Stimulated activated CD4-positive, alpha-beta T cell treated with anti-CD3 and anti-CD28 coated beads, Interleukin-2, amount 100 ng/mL, for 24 hours (primary cell): Measurements from ENCODE around the gene U2AF1.
A peak's percentile ranks its signal among the peaks of the same experiment; 100 is the strongest.
"Not testable (repeated sequence)": the region's sequence is repeated elsewhere in the genome, so short reads cannot be mapped to it uniquely, and the experiment has no call there.

Experiments used
- DNase-seq, 2 donors: peaks; one replicate each; pipeline ENCODE4 v3.0.0-alpha.2; 2020

The U2AF1 gene

DNA sequence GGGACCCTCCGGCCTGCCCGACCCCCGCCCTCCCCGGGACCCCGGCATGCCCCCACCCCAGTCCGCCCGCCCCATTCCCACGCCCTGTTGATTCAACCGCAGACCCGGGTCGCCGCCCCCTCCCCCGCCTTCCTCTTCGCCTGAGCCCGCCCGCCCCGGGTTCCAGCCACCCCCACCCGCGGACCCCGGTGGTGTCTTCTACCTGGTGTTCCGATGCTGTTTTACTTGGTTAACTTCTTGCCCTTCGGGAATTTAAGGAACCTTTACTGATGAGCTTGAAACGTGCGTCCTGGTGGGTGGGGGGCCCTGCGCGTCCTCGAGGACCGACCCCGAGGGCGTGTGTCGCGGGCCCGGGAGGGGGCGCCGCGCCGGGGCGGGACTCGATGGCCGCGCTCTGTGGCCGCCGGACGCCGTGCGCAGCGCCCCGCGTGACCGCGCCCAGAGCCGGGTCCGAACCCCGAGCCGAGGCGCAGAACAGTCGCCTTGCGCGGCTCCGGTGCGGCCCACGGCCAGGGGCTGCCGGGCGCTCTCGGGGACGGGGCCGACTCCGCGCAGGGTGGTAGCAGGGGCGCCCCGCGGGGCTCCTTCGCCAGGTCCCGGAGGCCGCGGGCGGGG lies 31.2 kb downstream of the U2AF1 start:
- not testable (repeated sequence) for DNase-seq

DNA sequence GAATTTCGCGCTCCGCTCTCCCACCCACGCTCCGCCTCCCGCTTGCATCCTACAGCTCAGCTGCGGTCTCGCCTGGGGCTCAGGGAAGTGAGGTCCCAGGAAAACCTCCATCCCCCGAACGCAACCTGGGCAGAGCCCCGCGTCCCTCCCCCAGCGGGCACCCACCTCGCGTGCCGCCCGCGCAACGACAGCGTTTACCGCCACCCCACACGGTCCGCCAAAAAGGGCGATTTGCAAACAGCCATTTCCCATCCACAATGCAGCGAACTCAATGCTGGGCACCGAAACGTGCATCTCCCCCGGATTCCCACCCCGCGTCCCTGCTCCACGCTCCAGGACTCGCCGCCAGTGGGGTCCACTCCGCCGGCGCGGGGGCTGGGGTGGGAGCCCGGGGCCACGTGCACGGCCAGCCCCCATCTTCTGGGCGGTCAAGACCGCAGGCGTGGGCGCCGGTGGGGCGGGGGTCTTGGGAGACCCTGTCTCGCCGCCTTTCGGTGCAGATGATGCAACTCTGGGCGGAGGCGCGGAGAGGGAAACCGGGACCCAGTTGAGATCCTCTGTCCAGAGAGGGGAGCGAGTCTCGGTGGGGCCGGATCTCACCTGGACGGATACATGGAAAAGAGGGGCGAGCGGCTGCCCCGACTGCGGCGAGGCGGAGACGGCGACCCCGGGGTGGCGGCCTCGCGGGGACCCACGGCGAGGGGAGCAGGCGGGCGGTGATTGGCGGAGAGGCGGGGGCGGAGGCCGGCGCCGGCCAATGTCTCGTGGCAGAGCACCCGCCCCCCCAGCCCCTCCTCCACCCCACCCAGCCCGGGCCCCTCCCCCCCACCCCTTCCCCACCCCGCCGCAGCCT lies 32.0 kb downstream of the U2AF1 start, which contains the start of gene CBS:
CBS (minus strand) TSS at position 666 of the 853 bp plus-strand sequence. CDS start 3,642 bp downstream, outside the sequence.
- not testable (repeated sequence) for DNase-seq

DNA sequence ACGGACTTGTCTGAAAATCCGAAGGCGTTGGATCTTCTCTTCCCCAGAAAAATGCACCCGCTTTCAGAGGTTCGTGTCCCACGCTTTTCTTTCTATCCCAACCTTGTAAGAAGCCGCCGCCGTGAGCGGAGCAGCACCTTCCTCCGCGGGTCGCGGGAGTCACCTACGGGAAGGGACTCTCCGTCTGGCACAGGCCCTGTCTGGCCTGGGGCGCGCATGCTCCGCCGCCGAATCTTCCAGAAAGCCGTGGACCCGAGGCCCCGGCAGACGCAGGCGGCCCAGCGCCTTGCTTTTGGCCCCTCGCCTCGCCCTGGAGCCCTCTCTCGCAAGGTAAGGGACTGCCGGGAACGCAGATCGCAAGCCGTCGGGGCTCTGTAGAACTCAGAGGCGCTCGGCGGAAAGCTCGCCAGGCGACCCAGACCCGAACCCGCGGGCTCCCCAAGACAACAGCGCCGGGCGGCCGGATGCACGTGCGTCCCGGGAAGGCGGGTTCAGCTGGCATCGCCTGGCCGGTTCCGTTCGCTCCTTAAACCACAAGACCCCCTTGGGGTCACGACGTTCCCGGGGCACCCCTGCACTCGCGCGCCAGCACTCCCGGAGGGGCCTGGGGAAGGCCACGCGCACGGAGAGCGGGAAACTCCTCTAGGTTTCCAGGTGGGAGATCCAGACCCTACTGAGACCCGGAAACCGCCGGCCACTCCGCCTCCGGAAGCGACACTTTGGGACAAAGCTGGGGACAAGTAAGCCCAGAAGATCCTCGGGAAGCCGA lies 32.8 kb downstream of the U2AF1 start:
- not testable (repeated sequence) for DNase-seq

DNA sequence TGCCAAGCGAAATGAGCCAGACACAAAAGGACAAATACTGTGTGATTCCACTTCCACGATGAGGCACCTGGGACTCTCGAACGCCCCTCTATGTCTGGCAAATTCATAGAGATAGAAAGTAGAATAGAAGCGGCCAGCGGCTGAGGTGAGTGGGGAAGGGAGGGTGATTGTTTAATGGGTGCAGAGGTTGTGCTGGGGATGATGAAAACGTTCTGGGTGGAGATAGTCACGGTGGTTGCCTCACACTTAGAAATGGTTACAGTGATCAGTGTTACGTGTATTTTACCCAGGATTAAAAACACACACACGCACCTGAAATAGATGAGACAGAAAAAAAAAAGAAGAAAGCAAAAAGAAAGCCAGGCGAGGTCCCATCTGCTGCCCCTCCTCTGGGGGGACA lies 34.6 kb downstream of the U2AF1 start:
- not testable (repeated sequence) for DNase-seq

DNA sequence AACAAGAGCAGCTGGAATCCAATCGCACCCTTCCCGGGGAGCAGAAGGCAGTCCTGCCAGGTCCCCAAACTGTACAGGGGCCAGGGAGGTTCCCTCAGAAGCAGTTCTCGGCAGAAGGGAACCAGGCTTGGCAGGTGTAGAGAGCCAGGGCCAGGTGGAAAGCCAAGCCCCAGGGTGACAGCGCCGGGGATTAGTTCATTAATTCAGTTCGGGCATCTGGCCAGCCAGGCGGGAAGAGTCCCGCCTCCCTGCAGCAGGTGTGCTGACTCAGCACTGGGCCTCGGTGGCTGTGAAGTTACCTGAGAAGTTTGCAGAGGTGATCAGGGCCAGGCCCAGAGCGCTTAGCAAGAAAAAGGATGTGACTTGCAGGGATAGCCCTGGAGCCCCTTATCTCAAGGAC lies 37.7 kb downstream of the U2AF1 start:
- DNase-seq, result not testable (repeated sequence)

DNA sequence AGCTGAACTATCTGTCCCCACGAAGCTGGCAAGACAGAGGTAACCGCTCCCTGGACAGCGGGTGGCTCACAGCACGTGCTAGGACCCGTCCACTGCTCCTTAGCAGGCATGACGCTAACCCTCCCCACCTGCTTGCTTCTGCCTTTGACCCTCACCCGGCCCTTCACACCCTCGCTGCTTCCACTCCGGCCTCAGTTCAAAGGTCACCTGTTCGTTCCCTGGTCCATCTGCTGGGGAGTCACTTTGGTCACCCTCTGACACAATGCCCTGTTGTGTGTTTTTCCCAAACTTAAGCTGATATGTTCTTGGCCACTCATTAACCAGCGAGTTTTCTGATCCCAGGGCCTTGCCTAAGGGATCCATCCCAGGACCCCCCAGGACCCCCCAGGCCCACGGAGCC lies 39.3 kb downstream of the U2AF1 start:
- DNase-seq, result not testable (repeated sequence)

DNA sequence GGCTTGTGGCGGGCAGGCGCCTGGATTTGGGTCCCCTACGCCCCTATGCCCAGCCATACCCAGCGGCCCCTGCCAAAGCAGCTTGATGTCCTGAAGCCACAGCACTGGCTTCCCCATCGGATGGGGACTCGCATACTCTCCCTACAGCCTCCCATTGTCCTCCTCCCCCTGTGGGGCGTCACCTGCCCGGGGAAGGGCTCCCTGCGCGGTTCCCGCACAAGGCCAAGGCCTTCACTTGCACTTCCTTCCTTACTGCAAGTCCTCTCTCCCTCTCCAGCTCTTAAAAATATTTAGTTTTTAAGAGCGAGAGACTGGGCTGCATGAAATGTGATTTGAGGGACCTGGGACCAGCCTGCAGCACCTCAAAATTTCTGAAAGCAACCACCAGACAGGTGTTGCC lies 40.7 kb downstream of the U2AF1 start:
- DNase-seq, result not testable (repeated sequence)

DNA sequence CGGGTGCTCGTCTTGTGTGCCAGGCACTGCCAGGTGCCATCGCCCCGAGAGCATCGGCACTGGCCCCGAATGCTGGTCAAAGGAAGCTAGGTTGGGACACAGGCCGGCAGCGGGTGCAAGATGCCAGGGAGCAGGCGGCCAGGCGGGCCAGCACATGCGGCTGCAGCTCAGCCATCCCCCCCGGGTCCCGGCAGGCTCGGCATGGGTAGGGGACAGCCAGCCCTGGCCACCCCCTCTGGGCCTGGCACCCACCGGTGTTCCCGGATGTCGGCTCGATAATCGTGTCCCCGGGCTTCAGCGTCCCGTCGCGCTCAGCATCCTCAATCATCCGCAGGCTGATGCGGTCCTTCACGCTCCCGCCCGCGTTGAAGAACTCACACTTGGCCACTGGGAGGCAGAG lies 41.4 kb downstream of the U2AF1 start:
- not testable (repeated sequence) for DNase-seq

DNA sequence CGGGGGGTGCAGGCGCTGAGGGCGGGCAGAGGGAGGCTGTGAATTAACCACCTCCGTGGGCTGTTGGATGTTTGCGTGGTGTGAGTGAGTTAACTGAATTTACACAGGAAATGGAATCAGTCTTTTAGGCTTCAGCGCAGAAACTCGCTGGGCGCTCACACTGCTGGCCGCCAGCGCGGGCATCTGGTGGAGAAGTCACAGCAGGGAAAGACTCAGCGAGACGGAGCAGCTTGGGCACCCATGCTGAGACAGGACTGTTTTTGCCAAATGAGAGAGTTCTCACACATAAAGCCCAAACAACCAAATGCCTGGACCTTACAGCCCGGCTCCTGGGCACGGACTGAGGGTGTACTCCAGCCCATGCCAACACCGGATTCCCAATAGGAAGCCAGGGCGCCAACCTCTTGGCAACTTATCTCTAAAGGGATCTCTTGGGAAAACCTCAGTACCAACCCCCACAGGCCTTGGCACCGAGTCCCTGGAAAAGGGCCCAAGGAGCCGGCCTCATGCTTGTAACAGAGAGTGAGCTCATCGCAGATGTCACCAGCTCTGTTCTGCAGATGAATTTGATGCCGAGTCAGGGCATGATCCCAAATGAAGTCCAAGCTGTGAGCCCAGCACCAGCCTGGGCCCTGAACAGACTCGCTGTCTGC lies 43.0 kb downstream of the U2AF1 start:
- DNase-seq, result not testable (repeated sequence)

DNA sequence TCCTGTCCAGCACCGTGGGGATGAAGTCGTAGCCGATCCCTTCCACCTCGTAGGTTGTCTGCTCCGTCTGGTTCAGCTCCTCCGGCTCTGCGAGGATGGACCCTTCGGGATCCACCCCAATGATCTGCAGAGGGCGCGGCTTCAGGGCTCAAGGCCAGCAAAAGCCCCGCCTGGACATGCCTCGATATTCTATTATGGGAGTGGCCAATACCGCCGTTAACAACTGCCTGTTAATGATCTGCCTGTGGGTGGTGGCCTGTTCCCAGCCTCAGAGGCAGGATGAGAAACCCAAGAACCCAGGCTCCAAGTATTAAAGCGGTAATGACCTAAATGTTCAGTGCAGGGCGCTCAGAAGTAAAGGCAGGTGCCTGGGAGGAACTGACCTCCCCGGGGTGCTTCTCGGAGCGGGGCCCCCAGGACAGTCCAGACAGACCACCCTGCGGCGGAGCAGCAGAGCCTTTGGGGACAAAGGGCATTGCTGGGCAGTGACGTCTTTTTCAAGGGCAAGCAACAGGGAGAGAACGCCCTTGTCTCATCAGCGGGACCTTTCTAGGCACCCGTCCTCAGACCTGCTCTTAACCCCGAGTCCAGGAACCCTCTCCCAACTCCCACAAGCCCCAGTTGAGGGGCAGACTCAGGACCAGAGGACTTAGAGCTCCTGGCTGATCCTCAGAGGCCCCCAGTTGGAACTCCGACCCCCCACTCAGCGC lies 44.3 kb downstream of the U2AF1 start:
- DNase-seq, result not testable (repeated sequence)

DNA sequence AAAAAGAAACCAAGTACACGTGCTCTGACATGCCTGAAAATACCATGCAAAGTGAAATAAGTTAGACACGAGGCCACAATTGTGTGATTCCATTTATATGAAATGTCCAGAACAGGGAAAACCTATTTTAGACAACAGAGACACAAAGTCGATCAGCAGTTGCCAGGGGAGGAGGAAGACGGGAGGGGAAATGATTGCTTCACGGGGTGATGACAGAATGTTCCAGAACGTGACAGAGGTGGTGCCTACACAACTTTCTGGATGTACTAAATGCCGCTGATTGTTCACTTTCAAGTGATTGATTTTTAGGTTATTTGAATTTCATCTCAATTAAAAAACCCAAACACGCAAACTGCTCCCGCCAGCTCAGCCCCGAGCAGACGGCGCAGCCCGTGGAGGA lies 54.3 kb downstream of the U2AF1 start:
- not testable (repeated sequence) for DNase-seq

DNA sequence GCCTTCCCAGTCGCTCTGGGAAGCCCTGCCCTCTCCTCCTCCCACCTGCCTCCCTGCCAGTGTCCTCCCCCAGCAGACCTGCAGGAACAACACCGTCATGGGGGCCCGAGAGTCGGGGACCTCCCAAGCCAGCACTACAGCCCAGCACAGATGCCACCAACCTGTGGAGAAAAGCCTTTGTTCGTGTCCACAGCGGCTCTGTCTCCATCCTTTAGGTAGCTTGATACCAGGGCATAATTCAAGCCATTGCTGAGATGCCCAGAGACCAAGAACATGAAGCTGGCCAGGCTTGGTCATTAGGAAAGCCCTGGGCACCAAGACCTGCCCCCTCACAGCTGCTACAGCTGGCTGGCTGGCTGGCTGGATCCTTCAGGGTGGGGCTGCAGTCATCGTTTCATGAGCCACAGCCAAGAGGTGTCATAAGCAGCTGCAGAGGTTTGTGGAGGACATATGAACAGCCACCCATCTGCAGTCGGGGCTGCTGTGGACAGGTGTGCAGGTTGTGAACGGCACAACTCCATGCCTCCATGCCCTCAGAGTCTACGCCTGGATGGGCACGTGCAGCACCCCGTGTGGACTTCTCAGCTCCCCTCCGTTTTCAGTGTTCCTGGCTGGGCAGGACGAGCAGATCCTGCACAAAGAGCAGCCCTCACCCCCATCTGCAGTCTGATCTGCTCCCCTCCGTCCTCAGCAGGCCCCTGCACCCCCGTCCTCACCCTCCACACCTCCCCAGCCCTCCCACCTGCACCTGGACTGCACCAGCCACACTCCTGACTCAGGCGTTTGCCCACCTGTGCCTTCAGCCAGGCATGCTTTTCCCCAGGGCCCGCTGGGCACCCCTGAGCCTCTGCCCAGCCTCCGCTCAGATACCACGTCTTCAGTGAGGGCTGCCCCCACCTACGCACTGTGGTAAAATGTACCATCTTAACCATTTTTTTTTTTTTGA lies 61.2 kb downstream of the U2AF1 start:
- peak in 1 of 2 donors; percentile 9 for DNase-seq

DNA sequence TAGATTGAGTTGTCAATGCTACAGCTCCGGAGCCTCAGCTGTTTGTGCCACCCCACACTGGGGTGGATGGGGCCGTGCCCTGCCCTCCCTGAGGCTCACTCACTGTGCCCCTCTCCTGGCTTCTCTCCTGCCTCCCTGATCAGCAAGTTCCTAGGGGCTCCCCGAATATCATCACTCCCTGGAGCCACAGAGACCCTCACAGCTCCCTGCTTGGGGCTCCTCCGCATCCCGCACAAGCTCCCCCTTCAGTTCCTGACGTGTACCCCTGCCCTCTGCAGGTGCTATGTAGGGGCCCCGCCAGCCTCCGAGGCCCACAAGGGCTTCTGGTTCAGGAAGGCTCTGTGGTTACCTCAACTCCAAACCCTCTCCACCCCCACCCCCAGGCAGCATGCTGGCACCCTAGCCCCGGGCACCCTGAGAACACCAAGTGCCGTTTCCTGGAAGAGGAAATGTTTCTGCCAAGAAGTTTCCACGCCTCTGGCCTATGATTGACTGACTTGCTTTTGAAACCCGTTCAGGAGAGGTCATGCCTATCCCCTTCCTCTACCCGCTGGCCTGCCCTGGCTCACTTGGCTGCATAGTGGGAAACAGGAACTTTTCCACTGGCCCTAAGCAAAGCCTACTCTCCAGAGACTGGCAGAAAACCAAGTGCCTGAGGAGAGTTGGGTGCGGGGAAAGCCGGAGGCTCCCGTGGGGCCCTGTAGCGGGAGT lies 62.0 kb downstream of the U2AF1 start:
- DNase-seq, result not testable (repeated sequence)

DNA sequence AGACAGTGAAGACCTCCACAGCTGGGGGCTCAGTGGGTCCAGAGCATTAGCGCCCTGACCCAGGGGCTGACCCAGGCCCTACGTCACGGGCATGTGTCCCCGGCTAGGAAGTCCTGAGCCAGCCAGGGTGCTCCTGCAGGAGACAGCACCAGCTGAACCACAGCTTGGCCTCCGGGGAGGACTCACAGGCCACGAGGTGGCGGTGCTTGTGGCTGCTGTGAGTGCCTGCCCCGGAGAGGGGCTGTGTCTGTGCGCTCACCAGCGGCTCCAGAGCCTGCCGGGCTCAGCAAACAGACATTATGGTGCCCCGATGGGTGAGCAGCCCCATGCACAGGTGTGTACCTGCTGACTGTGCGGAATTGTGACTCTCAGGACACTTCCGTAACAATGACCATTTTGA lies 62.8 kb downstream of the U2AF1 start:
- DNase-seq, result not testable (repeated sequence)

DNA sequence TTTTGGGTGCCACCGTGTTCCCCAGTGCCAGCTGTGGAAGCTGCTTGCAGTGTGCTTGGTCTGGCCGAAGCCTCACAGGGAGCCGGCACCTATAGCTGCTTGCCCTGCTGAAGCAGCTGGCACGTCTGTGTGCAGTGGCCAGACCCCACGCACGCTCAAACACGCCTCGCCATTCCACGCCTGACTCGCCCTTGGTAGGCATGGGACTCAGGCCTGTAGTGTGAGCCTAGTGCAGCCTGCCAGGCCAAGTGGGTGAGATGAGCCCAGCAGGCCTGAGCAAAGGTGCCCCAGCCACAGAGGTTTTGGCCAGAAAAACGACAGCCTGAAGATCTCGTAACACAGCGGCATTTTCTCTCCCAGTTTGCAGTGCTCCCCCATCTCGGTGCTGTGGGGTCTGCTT lies 64.1 kb downstream of the U2AF1 start:
- not testable (repeated sequence) for DNase-seq
